GM20431 (cell line): Measurements from ENCODE around the gene AOC3.
"Not testable (repeated sequence)": the region's sequence is repeated elsewhere in the genome, so short reads cannot be mapped to it uniquely, and the experiment has no call there.

ENCODE experiments used
- in situ Hi-C: fragments of 300-500 bp; cut with MseI, MboI; formaldehyde crosslinking; loops from one replicate; pipeline ENCODE4 v1.15.0; 2020; ENCODE audit warnings: low sequenced_read_pairs; ENCODE audit not compliant: unreplicated experiment

Gene AOC3

DNA sequence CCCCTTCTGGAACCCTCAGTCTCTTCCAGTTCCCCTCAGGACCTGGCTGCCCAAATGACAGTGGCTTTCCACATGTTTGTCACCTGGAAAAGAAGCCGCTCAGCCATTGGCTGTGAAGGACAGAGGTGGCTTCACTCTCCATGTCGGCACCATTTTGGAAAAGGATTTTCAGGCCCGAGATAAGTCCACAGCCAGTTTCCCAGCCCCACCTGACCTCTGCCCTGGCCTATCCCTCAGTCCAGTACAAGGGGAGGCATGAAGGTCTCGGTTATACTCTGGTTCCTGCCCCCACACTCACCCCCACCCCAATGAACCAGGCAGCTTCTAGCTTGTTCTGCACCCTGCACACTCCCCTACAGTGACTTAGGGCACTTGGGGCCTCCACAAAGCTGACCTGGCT lies 15.2 kb downstream of the AOC3 start:
- in situ Hi-C loops, result no loop called here

DNA sequence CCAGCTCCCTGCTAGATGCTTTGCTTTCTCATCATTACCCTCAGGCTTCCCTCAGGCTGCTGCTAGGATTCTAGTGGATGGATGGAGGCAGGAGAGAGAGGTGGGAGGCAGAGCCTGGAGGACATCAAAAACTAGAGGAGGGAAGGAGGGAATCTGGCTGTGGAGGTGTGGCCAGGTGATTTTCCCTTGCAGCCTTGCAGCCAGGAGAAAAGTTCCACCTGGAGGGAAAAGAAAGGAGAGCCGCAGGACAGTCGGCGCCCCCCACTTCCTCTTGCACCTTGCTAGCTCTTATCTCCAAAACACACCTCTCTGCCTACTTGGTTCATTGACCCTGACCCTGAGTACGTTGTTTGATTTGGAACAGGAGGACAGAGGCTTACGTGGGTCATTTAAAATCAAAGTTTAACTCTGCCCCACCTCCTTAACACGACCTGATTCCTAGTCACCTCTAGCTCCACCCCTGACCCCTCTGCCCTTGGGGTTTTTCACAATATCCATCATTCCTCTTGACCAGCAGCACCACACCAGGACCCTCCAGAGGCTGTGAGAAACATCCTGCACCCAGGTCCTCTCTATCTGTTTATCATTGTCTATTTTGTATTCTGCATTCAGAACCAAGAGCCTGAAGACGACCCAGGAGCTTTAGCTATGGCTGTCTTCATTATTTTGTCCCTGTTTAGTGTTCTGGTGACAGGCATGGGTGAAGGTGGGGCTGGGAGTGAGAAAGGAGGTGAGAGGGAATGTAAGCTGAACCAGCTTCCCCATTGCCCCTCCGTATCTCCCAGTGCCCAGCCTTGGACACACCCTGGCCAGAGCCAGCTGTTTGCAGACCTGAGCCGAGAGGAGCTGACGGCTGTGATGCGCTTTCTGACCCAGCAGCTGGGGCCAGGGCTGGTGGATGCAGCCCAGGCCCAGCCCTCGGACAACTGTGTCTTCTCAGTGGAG lies 15.9 kb downstream of the AOC3 start:
- in situ Hi-C loops, result no loop called here

DNA sequence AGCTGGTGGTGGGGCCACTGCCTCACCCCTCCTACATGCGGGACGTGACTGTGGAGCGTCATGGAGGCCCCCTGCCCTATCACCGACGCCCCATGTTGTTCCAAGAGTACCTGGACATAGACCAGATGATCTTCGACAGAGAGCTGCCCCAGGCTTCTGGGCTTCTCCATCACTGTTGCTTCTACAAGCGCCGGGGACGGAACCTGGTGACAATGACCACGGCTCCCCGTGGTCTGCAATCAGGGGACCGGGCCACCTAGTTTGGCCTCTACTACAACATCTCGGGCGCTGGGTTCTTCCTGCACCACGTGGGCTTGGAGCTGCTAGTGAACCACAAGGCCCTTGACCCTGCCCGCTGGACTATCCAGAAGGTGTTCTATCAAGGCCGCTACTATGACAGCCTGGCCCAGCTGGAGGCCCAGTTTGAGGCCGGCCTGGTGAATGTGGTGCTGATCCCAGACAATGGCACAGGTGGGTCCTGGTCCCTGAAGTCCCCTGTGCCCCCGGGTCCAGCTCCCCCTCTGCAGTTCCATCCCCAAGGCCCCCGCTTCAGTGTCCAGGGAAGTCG lies 16.8 kb downstream of the AOC3 start:
- in situ Hi-C loops, result not testable (repeated sequence)

DNA sequence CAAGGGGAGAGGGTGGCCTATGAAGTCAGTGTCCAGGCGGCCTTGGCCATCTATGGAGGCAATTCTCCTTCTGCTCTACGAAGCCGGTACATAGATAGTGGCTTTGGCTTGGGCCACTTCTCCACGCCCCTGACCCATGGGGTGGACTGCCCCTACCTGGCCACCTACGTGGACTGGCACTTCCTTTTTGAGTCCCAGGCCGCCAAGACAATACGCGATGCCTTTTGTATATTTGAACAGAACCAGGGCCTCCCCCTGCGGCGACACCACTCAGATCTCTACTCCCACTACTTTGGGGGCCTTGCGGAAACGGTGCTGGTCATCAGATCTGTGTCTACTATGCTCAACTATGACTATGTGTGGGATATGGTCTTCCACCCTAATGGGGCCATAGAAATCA lies 17.3 kb downstream of the AOC3 start:
- in situ Hi-C loops, result no loop called here

DNA sequence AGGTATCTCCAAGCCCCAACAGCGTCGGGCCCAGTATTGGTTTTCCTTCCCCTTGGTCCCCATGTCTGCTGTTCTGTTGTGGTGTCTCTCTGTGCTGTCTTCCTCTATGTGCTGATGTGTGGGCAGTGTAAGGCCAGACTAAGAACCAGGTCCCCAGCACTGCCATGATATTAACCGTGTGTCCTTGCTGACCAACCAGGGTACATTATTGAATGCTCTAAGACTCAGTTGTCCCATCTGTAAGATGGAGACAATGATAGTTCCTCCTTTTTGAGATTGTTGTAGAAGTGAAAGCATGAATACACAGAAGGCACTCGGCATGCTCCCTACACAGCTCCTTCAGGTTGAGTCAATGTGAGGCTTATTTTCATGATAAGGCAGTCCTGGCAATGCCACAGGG lies 20.6 kb downstream of the AOC3 start:
- in situ Hi-C loops, result no loop called here

DNA sequence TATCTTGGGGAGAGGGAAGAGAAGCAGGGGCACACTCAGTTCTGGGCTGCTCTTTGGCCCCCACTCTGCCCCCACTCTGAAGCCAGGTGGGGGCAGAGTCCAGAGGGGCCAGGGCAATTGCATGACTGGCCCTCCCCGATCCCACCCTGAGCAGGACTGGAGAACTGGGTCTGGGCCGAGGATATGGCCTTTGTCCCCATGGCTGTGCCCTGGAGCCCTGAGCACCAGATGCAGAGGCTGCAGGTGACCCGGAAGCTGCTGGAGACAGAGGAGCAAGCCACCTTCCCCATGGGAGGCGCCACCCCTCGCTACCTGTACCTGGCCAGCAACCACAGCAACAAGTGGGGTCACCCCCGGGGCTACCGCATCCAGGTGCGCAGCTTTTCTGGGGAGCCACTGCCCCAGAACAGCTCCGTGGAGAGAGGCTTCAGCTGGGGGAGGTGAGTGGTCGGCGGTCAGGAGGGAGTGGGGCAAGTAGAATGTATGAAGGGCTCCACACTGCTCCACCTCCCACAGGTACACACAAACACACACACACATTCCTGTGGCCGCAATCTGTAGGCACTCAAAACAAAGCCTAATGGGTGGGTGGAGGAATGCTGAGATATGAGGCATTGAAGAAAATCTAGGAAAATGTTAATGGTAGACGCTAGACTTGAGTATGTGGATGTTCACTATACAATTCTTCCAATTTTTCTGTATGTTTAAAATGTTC lies 21.4 kb downstream of the AOC3 start:
- in situ Hi-C loops, result no loop called here

DNA sequence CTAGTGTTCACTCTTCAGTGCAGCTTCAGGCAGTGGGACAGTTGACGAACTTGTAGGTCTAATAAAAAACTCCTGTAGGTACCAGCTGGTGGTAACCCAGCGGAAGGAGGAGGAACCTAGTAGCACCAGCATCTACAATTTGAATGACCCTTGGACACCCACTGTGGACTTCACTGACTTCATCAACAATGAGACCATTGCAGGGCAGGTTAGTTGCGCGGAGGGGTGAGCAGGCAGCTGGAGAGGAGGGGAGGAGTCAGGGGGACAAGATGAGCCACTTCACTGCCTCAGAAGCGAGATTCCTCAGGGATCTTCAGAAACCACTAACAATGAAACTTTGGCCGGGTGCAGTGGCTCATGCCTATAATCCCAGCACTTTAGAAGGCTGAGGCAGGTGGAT lies 22.3 kb downstream of the AOC3 start:
- in situ Hi-C loops, result no loop called here

DNA sequence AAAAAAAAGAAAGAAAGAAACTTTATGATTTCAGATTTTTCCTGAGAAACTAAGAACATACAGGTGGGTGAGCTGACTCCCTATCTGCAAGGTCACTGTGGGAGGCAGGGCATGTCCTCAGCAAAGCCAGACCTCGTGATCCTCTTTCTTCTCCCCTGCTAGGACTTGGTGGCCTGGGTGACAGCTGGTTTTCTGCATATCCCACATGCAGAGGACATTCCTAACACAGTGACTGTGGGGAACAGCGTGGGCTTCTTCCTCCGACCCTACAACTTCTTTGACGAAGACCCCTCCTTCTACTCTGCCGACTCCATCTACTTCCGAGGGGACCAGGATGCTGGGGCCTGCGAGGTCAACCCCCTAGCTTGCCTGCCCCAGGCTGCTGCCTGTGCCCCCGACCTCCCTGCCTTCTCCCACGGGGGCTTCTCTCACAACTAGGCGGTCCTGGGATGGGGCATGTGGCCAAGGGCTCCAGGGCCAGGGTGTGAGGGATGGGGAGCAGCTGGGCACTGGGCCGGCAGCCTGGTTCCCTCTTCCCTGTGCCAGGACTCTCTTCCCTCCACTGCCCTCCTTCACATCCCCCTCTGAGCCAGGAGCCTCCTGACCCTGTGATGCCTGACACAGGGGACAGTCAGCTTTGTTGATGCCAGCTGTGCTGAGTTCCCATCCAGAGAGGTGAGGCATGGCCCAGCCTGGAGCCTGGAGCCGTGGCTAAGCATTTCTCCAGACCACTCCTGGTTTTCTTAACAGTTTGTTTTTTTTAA lies 23.1 kb downstream of the AOC3 start:
- in situ Hi-C loops, result not testable (repeated sequence)

DNA sequence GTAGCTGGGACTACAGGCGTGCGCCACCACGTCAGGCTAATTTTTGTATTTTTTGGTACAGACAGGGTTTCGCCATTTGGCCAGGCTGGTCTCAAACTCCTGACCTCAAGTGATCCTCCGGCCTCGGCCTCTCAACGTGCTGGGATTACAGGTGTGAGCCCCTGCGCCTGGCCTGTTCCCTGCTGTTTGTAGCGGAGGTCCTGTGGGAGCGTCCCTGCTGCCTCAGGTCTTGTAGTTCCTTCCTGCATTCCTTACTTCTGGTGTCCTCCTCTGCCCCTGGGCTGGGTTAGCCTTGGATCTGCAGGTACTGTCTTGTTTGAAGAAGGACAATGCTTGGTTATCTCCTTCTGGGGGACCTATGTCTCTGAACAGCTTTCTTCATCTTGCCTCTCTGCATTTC lies 26.0 kb downstream of the AOC3 start:
- in situ Hi-C loops, result no loop called here

DNA sequence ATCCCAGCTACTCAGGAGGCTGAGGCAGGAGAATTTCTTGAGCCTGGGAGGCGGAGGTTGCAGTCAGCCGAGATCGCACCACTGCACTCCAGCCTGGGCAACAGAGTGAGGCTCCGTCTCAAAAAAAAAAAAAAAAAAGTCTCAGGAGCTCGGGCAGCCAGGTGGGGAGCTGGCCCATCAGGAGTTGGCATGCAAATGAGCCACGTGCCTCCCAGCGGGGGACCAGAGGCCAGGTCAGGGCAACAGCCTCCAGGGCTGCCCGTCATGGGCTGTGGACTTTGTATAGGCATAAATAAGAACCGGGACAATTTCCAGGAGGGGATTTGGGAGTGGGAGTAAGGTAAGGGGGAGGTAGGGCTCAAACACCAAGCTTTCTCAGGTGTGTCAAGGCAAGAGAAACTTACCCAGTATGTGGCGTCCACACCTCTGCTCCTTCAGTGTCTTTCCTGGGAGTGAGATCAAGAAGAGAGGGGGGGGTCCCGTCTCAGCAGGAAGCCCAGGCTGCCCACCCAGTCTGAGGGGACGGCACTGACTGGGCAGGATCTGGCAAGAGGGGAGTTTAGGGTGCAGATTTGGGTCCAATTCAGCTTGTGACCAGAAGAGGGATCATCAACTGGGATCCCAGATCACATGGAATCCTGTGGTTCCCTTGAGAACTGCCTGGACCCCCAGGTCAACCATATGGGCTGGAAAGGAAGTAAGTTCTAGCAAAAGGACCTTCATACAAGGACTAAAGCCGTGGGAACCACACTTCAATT lies 27.3 kb downstream of the AOC3 start:
- in situ Hi-C loops, result no loop called here

DNA sequence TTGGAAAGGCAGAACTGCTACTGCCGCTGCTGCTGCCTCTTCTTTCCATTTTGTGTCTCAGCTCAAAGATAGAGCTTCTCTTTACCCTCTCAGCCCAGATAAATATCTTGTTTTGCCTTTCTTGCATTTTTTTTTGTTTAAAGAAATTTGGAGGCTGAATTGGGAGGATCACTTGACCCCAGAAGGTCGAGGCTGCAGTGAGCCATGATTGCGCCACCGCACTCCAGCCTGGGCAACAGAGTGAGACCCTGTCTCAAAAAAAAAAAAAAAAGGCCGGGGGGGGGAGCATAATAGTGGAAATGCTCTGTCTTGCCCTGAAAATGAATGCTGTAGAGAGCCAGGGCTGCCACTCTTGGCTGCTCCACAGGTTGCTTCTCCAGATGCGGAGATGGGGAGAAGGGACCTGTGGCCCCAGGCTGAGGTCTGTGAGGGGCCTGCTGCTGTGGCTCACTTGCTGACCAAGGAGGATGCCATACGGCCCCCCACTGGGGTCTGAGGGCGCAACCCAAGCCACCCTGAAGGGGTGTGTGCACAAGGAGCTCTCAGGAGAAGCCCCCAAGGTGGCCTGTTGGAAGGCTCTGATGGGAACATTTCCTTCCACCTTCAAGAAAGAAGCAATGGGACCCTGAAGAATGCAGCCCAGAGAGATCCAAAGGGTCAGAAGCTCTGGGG lies 28.1 kb downstream of the AOC3 start:
- in situ Hi-C loops, result no loop called here

DNA sequence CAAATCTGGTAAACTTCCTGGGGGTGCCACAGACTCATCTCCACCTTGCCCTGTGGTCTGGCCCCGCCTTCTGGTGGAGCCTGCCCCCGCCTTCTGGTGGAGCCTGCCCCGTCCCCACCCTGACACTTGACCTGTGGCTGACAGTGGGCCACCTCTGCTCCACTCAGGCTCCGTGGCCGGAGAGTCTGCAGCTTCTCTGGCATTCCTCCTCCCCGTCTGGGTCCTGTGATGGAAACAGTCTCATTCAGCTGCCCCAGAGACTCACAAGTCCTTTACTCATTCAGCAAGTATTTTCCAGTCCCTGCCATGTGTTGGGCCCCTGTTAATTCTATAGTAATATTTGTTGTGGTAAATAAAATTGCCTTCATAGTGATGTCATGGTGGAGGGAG lies 28.6 kb downstream of the AOC3 start:
- in situ Hi-C loops, result no loop called here

DNA sequence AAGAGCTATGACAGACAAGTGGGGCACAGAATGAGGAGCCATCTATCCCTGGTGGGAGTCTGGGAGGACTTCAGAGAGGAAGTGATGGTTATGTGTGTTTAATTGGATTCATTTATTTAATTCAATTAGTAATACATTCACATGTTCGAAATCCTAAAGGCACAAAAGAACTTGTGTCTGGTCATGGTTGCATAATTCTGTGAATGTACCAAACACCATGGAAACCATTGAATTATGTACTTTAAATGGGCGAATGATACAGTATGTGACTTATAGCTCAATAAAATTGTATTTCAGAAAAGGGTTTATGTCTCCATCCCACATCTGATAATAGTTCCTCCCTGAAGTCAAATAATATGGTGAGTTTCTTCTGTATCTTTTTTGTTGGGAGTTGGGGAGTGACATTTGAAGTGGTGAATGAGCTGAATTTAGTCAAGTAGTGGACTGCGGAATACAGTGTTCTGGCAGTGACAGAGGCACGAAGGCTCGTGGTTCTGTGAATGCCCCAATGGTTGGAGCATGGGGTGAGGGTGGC lies 29.8 kb downstream of the AOC3 start:
- in situ Hi-C loops, result no loop called here

DNA sequence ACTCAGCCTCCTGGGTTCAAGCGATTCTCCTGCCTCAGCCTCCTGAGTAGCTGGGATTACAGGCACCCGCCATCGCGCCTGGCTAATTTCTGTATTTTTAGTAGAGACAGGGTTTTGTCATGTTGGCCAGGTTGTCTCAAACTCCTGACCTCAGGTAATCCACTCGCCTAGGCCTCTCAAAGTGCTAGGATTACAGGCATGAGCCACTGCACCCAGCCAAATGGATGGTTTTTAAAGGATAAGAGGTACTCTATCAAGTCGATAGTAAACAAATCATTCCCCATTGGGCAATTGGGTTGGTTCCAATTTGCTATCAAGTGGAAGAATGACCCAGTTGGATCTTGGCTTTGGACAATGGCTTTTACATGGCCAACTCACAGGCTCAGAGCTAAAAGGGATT lies 30.7 kb downstream of the AOC3 start:
- in situ Hi-C loops, result not testable (repeated sequence)

DNA sequence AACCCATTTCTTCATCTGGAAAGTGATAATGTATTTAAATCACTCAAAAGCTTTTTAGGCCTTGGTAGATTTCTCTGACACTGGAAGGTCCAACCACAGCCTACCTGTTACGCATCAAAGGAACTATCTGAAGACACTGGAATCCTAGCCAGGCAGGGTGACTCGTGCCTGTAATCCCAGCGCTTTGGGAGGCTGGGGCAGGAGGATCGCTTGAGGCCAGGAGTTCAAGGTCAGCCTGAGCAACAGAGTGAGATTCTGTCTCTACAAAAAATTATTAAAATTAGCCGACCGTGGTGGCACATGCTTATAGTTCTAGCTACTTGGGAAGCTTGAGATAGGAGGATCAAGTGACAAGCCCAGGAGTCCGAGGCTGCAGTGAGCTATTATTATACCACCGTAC lies 31.2 kb downstream of the AOC3 start:
- in situ Hi-C loops, result no loop called here

DNA sequence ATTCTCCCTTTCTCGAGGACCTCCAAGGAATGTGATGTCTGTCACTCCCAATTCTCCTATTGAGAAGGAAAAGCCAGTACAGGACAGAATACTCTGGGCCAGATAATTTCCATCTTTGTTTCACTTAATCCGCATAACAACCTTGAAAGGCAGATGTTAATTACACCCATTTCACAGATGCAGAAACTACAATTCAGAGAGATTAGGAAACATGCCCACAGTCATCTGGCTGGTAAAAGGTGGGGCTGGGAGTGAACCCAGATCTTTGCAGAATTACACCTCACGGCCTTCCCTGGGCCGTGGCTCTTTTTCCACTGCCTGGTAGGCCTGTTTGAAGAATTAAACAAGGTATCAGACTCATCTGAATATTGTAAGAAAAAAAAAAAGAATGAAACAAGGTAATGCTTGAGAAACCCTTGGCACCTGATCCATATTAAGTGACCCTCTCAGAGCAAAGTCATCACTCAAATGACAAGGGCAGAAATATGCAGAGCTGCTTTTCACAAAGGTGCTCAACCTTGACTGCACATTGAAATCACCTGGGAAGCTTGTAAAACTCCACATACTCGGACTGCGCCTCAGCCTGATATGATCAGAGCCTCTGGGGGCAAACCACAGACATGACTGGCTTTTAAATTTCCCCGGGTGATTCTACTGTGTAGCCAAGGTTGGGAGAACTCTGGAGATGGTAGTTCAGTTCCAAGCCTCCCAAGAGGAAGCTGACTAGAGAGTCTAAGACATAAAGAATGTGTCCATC lies 33.0 kb downstream of the AOC3 start:
- in situ Hi-C loops, result no loop called here

DNA sequence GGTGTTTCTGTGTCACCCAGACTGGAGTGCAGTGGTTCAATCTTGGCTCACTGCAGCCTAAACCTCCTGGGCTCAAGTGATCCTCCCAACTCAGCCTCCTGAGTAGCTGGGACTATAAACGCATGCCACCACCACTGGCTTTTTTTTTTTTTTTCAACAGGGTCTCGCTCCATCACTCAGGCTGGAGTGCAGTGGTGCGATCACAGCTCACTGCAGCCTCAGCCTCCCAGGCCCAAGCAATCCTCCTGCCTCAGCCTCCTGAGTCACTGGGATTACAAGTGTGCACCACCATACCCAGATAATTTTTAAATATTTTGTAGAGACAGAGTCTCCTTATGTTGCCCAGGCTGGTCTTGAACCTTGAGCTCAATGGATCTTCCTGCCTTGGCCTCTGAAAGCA lies 34.8 kb downstream of the AOC3 start:
- in situ Hi-C loops, result not testable (repeated sequence)
